ENCODE data around the gene TPM2.
"Not testable (repeated sequence)": the region's sequence is repeated elsewhere in the genome, so short reads cannot be mapped to it uniquely, and the experiment has no call there.

The TPM2 gene

GRCh38 chr9:35656348-35656747, 33.4 kb downstream of the TPM2 start:
- DNase-seq (ENCODE audit: low spot score): no peak

GRCh38 chr9:35653611-35654010, 36.1 kb downstream of the TPM2 start:
- no peak for DNase-seq (ENCODE audit: low spot score)

- no peak for DNase-seq (ENCODE audit: low spot score)
Measured at GRCh38 chr9:35652829-35653209, 36.9 kb downstream of the TPM2 start.

- DNase-seq (ENCODE audit: low spot score): no peak
Measured at GRCh38 chr9:35651956-35652828, 37.5 kb downstream of the TPM2 start.

GRCh38 chr9:35650341-35651158, 39.2 kb downstream of the TPM2 start, which contains the start of gene SIT1:
Gene SIT1, minus strand, starts transcription at chr9:35650931. Its CDS starts 78 bp downstream, at chr9:35650853.
- no peak for DNase-seq (ENCODE audit: low spot score)

- no peak for DNase-seq (ENCODE audit: low spot score)
Measured at GRCh38 chr9:35649431-35650340, 40.0 kb downstream of the TPM2 start.

GRCh38 chr9:35646533-35647265, 43.0 kb downstream of the TPM2 start:
- DNase-seq (ENCODE audit: low spot score): peak; percentile 95

- DNase-seq (ENCODE audit: low spot score): peak; percentile 73
Measured at GRCh38 chr9:35646153-35646532, 43.6 kb downstream of the TPM2 start.

- DNase-seq (ENCODE audit: low spot score): not testable (repeated sequence)
Measured at GRCh38 chr9:35645736-35646135, 44.0 kb downstream of the TPM2 start.

- DNase-seq (ENCODE audit: low spot score): no peak
Measured at GRCh38 chr9:35643046-35643445, 46.7 kb downstream of the TPM2 start.

- DNase-seq (ENCODE audit: low spot score): not testable (repeated sequence)
Measured at GRCh38 chr9:35641478-35641877, 48.2 kb downstream of the TPM2 start.

- DNase-seq (ENCODE audit: low spot score): not testable (repeated sequence)
Measured at GRCh38 chr9:35640431-35640830, 49.3 kb downstream of the TPM2 start.

GRCh38 chr9:35639631-35640030, 50.1 kb downstream of the TPM2 start:
- no peak for DNase-seq (ENCODE audit: low spot score)

- DNase-seq (ENCODE audit: low spot score): not testable (repeated sequence)
Measured at GRCh38 chr9:35639225-35639624, 50.5 kb downstream of the TPM2 start.

GRCh38 chr9:35638751-35639150, 51.0 kb downstream of the TPM2 start:
- not testable (repeated sequence) for DNase-seq (ENCODE audit: low spot score)

- DNase-seq (ENCODE audit: low spot score): not testable (repeated sequence)
Measured at GRCh38 chr9:35637427-35637955, 52.2 kb downstream of the TPM2 start.

- DNase-seq (ENCODE audit: low spot score): not testable (repeated sequence)
Measured at GRCh38 chr9:35636877-35637246, 52.9 kb downstream of the TPM2 start.

GRCh38 chr9:35636135-35636876, 53.4 kb downstream of the TPM2 start:
- no peak for DNase-seq (ENCODE audit: low spot score)

- no peak for DNase-seq (ENCODE audit: low spot score)
Measured at GRCh38 chr9:35635730-35636129, 54.0 kb downstream of the TPM2 start.
